ENCODE data around the gene PPP1R26.

GRCh38 chr9:135502873-135503321, 23.3 kb downstream of the PPP1R26 start:
- TF ChIP-seq GABPA (IDR thresholded peaks at IDR 0.05; ENCODE audit: low read depth) (no peak), CTCF (IDR thresholded peaks at IDR 0.05) (no peak), POLR2AphosphoS5 (IDR thresholded peaks at IDR 0.05; ENCODE audit: low read depth, low read length) (no peak)
